ENCODE measurements around the gene ADAMTS3. TPM values are rescaled to one million over a fixed set of nuclear protein-coding genes. Genes with fewer than 3 reads are reported as not detected.

The ADAMTS3 gene
- total RNA-seq: 0.75 TPM
- long read RNA-seq: 0 reads

DNA sequence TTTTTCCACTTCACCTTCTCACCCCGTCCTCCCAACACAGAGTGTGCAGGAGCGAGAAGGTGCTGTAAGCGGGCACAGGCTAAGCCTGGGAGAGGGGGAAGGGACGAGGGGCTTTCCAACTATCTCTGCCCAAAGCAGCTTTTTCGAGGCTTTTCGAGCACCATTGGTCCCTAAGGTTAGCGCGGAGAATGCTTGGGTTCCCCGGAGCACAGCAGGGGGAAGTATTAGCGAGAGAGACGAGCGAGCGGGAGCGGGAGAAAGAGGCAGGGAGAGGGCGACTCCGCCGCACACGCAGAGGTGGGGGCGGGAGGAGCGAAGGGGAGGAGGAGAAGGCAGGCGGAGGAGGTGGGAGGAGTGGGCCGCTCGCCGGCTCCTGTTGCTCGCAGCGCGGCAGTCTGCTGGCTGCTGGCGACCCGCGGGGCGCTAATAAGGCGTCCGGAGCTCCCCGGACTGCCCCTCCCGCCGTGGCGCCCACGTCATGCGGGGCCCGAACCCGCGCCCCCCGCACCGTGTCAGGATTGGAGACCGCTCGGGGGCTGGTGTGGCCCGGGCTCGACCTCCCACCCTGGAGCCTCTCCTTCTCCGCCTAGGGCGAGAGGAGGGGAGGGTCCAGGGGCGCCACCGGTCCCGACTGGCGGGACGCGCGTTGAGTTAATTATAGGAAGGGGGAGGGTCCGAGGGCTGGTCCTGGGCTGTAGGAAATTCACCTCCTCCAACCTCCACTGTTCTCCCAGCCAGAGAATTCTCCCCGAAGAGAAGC is at the start of gene ADAMTS3:
TSS of gene ADAMTS3 (minus strand) at position 263 of the 760 bp plus-strand sequence. CDS start 459 bp downstream, outside the sequence.
- intact Hi-C loops (cut with DNase I): loop anchor here (5.0 kb wide), 1 partner anchor 42 kb away; no protein-coding TSS in a partner anchor
- peak; percentile 81 for DNase-seq (ENCODE audit: low spot score)

DNA sequence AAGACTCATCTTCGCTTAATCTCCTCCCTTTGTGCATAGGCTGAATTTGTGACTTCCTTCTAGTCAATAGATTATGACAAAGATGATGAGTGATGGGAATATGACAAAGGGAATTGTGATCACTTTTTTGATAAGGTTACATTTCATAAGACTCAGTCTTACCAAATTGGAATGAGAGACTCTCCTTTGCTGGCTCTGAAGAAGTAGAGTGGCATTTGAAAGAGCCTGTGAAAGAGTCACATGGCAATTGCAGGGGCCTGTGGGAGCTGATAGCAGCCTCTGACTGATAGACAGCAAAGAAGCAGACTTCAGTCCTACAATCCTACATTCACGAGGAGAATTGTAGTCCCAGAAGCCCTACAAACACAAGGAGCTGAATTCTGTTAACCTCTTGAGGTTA is 44.9 kb upstream of the ADAMTS3 start:
- no peak for DNase-seq (ENCODE audit: low spot score)
- intact Hi-C loops (cut with DNase I): no loop called here

DNA sequence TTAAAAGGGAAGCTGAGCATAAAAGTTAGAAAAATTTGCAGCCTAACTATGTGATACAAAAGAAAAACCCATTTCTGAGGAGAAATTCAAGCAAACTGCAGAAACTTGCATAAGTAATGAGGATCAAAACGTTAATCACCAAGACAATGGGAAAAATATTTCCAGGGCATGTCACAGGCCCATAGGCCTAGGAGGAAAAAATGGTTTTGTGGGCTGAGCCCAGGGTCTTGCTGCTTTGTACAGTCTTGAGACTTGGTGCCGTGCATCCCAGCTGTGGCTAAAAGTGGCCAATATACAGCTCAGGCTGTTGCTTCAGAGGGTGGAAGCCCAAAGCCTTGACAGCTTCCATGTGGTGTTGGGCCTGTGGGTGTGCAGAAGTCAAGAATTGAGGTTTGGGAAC is 37.7 kb upstream of the ADAMTS3 start:
- intact Hi-C loops (cut with DNase I): no loop called here
- DNase-seq (ENCODE audit: low spot score): no peak

DNA sequence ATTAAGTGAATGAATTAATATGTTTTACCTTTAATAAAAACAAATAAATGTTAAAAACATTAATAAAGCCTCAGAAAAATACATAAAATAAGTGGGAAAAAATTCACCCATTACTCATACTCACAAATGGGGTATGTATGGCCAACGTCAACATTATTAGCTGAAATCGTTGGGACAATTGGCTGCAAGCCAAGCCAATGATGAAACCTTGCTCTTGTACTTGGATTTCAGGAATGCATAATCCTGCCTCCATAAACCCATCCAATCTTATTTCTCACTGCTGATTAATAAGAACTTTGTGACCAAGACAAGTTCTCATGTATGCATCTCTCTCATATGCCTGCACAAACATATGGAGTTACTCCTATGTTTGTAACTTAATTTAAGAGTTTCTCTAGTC is 35.3 kb upstream of the ADAMTS3 start:
- no peak for DNase-seq (ENCODE audit: low spot score)
- intact Hi-C loops (cut with DNase I): no loop called here

- no peak for DNase-seq (ENCODE audit: low spot score)
- intact Hi-C loops (cut with DNase I): no loop called here
Observed at GRCh38 chr4:72602396-72603376, 33.7 kb upstream of the ADAMTS3 start.

- intact Hi-C loops (cut with DNase I): no loop called here
- DNase-seq (ENCODE audit: low spot score): no peak
Observed at GRCh38 chr4:72591547-72592454, 22.8 kb upstream of the ADAMTS3 start.

- intact Hi-C loops (cut with DNase I): no loop called here
- DNase-seq (ENCODE audit: low spot score): no peak
Observed at GRCh38 chr4:72587334-72587733, 18.3 kb upstream of the ADAMTS3 start.

DNA sequence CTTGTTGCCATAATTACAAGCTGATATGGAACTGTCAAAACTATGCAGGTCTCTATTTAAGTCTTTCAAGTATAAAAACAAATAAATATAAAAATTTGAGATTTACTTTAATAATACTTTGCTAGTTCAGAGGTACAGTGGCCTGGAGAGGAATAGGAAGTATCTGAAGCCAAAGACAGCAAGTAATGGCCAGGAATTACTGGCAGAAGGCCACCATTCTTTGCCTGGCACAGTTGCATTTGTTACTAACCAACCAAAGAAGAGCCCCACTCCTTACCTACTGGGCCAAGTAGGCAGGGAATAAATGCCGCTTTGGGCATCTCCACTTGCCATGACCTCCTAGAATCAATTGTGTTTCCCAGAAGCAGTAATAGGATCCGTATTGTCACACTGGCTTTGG is 13.8 kb upstream of the ADAMTS3 start:
- DNase-seq (ENCODE audit: low spot score): no peak
- intact Hi-C loops (cut with DNase I): no loop called here

DNA sequence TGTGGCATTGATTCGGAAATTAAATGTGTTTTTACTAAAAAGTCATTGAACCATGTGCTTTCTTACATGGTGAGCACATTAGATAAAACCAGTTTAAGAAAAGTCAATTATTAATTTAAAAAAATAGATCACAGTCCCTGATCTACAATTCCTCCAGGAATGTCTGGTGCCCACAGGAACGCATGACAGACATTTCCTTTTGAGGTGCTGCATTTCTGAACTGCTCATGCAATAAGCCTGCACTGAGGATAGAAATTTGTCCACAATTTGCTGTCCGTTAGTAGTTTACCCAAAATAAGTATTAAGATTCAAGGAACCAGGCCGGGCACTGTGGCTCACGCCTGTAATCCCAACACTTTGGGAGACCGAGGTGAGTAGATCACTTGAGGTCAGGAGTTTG is 8.2 kb upstream of the ADAMTS3 start:
- intact Hi-C loops (cut with DNase I): no loop called here

DNA sequence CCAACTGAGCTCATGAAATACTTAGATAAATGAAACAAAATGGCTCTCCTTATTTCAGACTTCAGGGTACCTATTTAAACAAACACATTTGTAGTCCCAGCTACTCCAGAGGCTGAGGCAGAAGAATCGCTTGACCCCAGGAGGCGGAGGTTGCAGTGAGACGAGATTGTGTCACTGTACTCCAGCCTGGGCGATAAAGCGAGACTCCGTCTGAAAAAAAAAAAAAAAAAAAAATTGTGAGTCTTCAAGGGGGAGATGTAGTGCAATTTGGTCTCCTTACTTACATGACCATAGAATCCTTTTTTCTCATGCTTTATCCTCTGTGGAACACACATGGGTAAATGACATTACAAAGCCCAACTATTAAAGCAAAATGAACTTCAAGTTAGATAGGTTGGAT is 2.3 kb upstream of the ADAMTS3 start:
- no peak for DNase-seq (ENCODE audit: low spot score)
- intact Hi-C loops (cut with DNase I): no loop called here

More for the DNA sequence above, 8.2 kb upstream of the ADAMTS3 start:
- DNase-seq (ENCODE audit: low spot score): no peak

- intact Hi-C loops (cut with DNase I): loop anchor here (5.0 kb wide), 1 partner anchor 42 kb away; no protein-coding TSS in a partner anchor
- DNase-seq (ENCODE audit: low spot score): no peak
Observed at GRCh38 chr4:72569719-72570235, 756 bp upstream of the ADAMTS3 start.

DNA sequence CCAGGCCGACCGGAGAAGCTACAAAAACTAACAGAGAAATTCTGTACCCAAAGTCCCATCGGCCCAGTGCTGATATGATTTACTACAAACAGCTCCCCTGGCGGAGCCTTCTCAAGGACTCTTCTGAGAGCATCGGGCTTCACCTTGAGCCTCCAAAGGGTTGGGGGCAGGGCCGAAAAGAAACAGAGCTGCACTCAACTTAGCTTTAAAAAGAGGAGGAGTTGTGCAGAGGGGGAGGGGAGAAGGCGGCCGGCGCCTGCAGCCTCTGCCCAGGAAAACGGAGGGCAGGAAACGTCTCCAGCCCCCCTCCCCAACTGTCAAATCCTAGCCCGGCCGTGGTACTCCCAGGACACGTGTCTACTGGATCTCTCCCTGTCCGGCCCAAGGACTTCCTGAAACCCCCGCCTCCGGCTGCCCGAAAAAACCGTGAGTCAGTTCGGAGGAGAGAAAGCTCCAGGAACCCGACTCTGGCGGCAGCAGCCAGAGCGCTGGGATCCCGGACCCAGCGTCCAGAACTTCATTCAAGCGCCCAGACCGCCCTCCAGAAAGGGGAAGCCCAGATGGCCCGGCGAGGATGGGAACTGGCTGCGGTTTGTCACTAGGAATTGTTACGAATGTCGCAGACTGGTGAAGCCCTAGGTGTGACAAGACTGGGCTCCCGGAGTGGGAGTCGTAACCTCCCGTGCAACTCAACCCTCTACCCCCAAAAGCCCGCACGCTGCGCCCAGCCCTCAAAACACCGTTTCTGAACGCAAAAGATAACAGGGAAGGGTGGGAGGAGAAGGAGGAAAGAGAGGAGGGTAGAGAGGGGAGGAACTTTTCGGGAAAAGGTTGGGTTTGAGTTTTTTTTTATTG is 973 bp downstream of the ADAMTS3 start:
- peak; percentile 85 for DNase-seq (ENCODE audit: low spot score)
- intact Hi-C loops (cut with DNase I): loop anchor here (5.0 kb wide), 1 partner anchor 41 kb away; no protein-coding TSS in a partner anchor

GRCh38 chr4:72567036-72567435 is 2.0 kb downstream of the ADAMTS3 start:
- no peak for DNase-seq (ENCODE audit: low spot score)
- intact Hi-C loops (cut with DNase I): loop anchor here (5.0 kb wide), 1 partner anchor 40 kb away; no protein-coding TSS in a partner anchor

DNA sequence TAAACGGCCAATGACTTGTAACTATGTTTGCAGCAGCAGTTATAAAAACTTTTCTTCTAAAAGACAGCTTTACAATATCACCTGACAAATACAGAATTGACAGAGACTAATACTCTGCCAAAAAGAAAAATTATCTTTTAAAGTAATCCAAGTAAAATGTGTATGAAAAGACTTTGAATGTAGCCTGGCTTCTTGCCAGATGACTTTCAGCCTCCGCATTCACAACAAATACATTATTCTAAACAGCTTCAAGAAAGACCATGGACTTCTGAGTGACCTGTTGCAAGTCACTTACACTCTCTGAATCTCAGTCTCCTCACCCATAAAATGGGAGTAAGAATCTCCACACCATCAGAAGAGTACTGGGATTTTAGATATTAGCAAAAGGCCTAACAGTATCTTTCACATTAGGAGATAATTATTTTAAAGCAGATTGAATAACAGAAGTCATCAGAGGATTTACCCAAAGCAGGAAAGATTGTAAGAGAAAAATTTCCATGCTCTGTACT is 2.5 kb downstream of the ADAMTS3 start:
- intact Hi-C loops (cut with DNase I): loop anchor here (5.0 kb wide), 1 partner anchor 39 kb away; no protein-coding TSS in a partner anchor
- no peak for DNase-seq (ENCODE audit: low spot score)

DNA sequence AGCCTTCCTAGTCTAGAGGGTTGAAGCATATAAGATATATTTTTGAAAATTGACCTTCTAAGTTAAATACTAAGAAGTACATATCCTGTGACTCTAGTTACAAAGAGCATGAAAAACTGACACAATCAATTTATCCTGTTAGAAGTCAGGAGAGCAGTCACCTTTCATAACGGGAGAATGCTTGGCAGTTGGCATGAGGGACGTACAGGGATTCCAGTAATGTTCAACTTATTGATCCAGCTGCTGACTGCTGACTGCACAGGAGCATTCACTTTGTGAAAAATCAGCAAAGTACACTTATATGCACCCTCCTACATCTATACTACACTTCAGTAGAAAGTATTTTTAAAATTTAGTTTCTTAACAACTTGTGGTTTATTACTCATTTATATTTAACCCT is 4.2 kb downstream of the ADAMTS3 start:
- no peak for DNase-seq (ENCODE audit: low spot score)
- intact Hi-C loops (cut with DNase I): loop anchor here (5.0 kb wide), 1 partner anchor 37 kb away; no protein-coding TSS in a partner anchor

GRCh38 chr4:72564184-72564583 is 4.8 kb downstream of the ADAMTS3 start:
- DNase-seq (ENCODE audit: low spot score): no peak
- intact Hi-C loops (cut with DNase I): no loop called here

DNA sequence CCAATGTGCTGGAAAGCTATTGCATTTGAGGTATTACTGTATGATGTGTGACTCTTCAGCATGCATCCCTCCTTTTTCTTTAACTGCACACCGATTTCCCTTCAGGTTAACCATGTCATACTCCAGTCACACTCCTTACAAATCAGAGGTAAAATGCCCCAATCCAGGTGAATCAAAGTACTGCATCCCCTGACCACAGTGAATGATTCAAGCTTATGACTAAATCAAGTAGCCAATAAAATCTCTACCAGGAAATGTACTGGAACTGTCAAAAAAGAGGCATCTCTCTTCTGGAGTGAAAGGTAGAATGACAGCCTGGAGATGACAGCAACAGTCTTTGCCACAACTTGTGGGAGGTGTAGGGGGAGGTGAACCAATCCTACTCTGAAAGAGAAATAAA is 10.4 kb downstream of the ADAMTS3 start:
- intact Hi-C loops (cut with DNase I): no loop called here
- no peak for DNase-seq (ENCODE audit: low spot score)

DNA sequence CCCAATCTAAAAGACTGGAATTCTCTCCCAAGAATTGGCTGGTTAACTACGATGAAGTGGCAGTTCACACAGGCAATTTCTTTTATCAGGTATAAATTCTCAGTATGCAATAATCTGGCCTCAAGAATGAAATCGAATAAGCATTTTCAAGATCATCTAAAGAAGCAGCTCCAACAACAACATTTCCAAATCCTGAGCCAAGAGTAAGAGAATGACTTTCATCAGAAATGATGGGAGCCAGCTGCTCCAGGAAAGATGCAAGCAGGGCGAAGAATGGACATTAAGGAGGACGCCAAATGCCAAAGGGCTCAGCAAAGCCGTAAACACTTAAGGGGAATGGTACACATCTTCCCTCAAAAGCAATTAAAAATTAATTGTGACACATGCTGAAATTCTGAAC is 12.0 kb downstream of the ADAMTS3 start:
- intact Hi-C loops (cut with DNase I): no loop called here

More for the DNA sequence above, 12.0 kb downstream of the ADAMTS3 start:
- no peak for DNase-seq (ENCODE audit: low spot score)
